ENCODE data around the gene RTL10.
"Not testable (repeated sequence)": the region's sequence is repeated elsewhere in the genome, so short reads cannot be mapped to it uniquely, and the experiment has no call there.

Gene RTL10

GRCh38 chr22:19843107-19843856 is 11.4 kb downstream of the RTL10 start:
- no peak for DNase-seq (ENCODE audit: low read depth)

GRCh38 chr22:19842393-19843106 is 12.1 kb downstream of the RTL10 start:
- DNase-seq (ENCODE audit: low read depth) = no peak

- DNase-seq (ENCODE audit: low read depth) = no peak
Measured at GRCh38 chr22:19841641-19842392, 12.9 kb downstream of the RTL10 start.

- DNase-seq (ENCODE audit: low read depth) = no peak
Measured at GRCh38 chr22:19840955-19841640, 13.6 kb downstream of the RTL10 start.

GRCh38 chr22:19840059-19840458 is 14.6 kb downstream of the RTL10 start:
- DNase-seq (ENCODE audit: low read depth) = no peak

GRCh38 chr22:19837915-19838314 is 16.8 kb downstream of the RTL10 start:
- DNase-seq (ENCODE audit: low read depth) = no peak

- DNase-seq (ENCODE audit: low read depth) = no peak
Measured at GRCh38 chr22:19836512-19836911, 18.2 kb downstream of the RTL10 start.

GRCh38 chr22:19834599-19834998 is 20.1 kb downstream of the RTL10 start:
- no peak for DNase-seq (ENCODE audit: low read depth)

GRCh38 chr22:19833327-19833726 is 21.3 kb downstream of the RTL10 start:
- DNase-seq (ENCODE audit: low read depth) = not testable (repeated sequence)

GRCh38 chr22:19832476-19833108 is 22.1 kb downstream of the RTL10 start:
- DNase-seq (ENCODE audit: low read depth) = no peak

GRCh38 chr22:19831979-19832378 is 22.7 kb downstream of the RTL10 start:
- not testable (repeated sequence) for DNase-seq (ENCODE audit: low read depth)

GRCh38 chr22:19831016-19831415 is 23.7 kb downstream of the RTL10 start:
- DNase-seq (ENCODE audit: low read depth) = no peak

GRCh38 chr22:19828035-19828401 is 26.7 kb downstream of the RTL10 start:
- DNase-seq (ENCODE audit: low read depth) = no peak

- DNase-seq (ENCODE audit: low read depth) = no peak
Measured at GRCh38 chr22:19827341-19828034, 27.2 kb downstream of the RTL10 start.

- no peak for DNase-seq (ENCODE audit: low read depth)
Measured at GRCh38 chr22:19826619-19826950, 28.1 kb downstream of the RTL10 start.

GRCh38 chr22:19825904-19826618 is 28.6 kb downstream of the RTL10 start:
- DNase-seq (ENCODE audit: low read depth) = no peak

- no peak for DNase-seq (ENCODE audit: low read depth)
Measured at GRCh38 chr22:19824926-19825339, 29.7 kb downstream of the RTL10 start.

GRCh38 chr22:19824212-19824925 is 30.3 kb downstream of the RTL10 start:
- no peak for DNase-seq (ENCODE audit: low read depth)

- no peak for DNase-seq (ENCODE audit: low read depth)
Measured at GRCh38 chr22:19823902-19824211, 30.8 kb downstream of the RTL10 start.
